ENCODE results near the gene ARL17B. TPM values are rescaled to one million over a fixed set of nuclear protein-coding genes. Genes with fewer than 3 reads are reported as not detected.
"Not testable (repeated sequence)": the region's sequence is repeated elsewhere in the genome, so short reads cannot be mapped to it uniquely, and the experiment has no call there.

The ARL17B gene
- 10.6 TPM for total RNA-seq
- polyA plus RNA-seq (ENCODE audit: insufficient read depth in 1 of 8, insufficient read length in 8 of 8, low replicate concordance in 1 of 8), result 1 to 10 TPM; 4.4 to 9.0 (median 7.1) TPM
- long read RNA-seq, donor 1, result 0 reads
- long read RNA-seq, donor 2, result 0 reads
- long read RNA-seq, donor 3, transcript ARL17B-202 (4 exons, 743 nt), result major isoform, 8 of 24 reads
- long read RNA-seq, donor 3, partial matches to known transcripts, result 11 of 24 reads
- long read RNA-seq, donor 3, other reads (novel, unspliced or antisense), result 5 of 24 reads
- long read RNA-seq, donor 4, partial matches to known transcripts, result 0 of 1 reads
- long read RNA-seq, donor 4, other reads (novel, unspliced or antisense), result 0 of 1 reads
- long read RNA-seq, donor 5, transcript ARL17B-202 (4 exons, 743 nt), result major isoform, 5 of 7 reads
- long read RNA-seq, donor 5, partial matches to known transcripts, result 0 of 7 reads
- long read RNA-seq, donor 5, other reads (novel, unspliced or antisense), result 0 of 7 reads
- long read RNA-seq, donor 6, partial matches to known transcripts, result 0 of 1 reads
- long read RNA-seq, donor 6, other reads (novel, unspliced or antisense), result 0 of 1 reads
- long read RNA-seq, donor 7, partial matches to known transcripts, result 0 of 10 reads
- long read RNA-seq, donor 7, other reads (novel, unspliced or antisense), result 10 of 10 reads
- long read RNA-seq, donor 8, partial matches to known transcripts, result 0 of 2 reads
- long read RNA-seq, donor 8, other reads (novel, unspliced or antisense), result 0 of 2 reads
- long read RNA-seq, donor 9, result 0 reads
- long read RNA-seq, donor 10, partial matches to known transcripts, result 18 of 21 reads
- long read RNA-seq, donor 10, other reads (novel, unspliced or antisense), result 0 of 21 reads
- long read RNA-seq, donor 11, partial matches to known transcripts, result 0 of 1 reads
- long read RNA-seq, donor 11, other reads (novel, unspliced or antisense), result 0 of 1 reads

GRCh38 chr17:46361755-46362154 is at the start of gene ARL17B:
Gene ARL17B (minus strand): TSS chr17:46361766. CDS start chr17:46358397, 3,369 bp downstream.
- H3K4me3 ChIP-seq (ENCODE audit: low read length); H3K9me3 ChIP-seq (replicated peaks; ENCODE audit: control insufficient read depth, low read depth, low read length); H3K4me1 ChIP-seq (ENCODE audit: control insufficient read depth, insufficient read depth, low read length); DNase-seq; H3K36me3 ChIP-seq (ENCODE audit: control insufficient read depth, insufficient read depth, low read length); H3K27me3 ChIP-seq (ENCODE audit: control insufficient read depth, insufficient read depth, low read length); H3K27ac ChIP-seq (ENCODE audit: low read length): not testable (repeated sequence)
- WGBS (ENCODE audit: insufficient coverage), result no CpG with 5 or more reads among the region's 22 CpGs

GRCh38 chr17:46409864-46410263 is 48.3 kb upstream of the ARL17B start:
- H3K9me3 ChIP-seq (replicated peaks; ENCODE audit: control insufficient read depth, low read depth, low read length); H3K4me1 ChIP-seq (ENCODE audit: control insufficient read depth, insufficient read depth, low read length); H3K27me3 ChIP-seq (ENCODE audit: control insufficient read depth, insufficient read depth, low read length); DNase-seq; H3K27ac ChIP-seq (ENCODE audit: low read length); H3K36me3 ChIP-seq (ENCODE audit: control insufficient read depth, insufficient read depth, low read length); H3K4me3 ChIP-seq (ENCODE audit: low read length): not testable (repeated sequence)
- no CpG with 5 or more reads among the region's 2 CpGs for WGBS (ENCODE audit: insufficient coverage)

GRCh38 chr17:46407155-46407554 is 45.6 kb upstream of the ARL17B start:
- not testable (repeated sequence) for H3K27me3 ChIP-seq (ENCODE audit: control insufficient read depth, insufficient read depth, low read length); H3K4me1 ChIP-seq (ENCODE audit: control insufficient read depth, insufficient read depth, low read length); H3K9me3 ChIP-seq (replicated peaks; ENCODE audit: control insufficient read depth, low read depth, low read length); H3K36me3 ChIP-seq (ENCODE audit: control insufficient read depth, insufficient read depth, low read length); H3K27ac ChIP-seq (ENCODE audit: low read length); H3K4me3 ChIP-seq (ENCODE audit: low read length); DNase-seq
- no CpG with 5 or more reads among the region's 5 CpGs for WGBS (ENCODE audit: insufficient coverage)

GRCh38 chr17:46401033-46401787 is 39.6 kb upstream of the ARL17B start:
- H3K27me3 ChIP-seq (ENCODE audit: control insufficient read depth, insufficient read depth, low read length); H3K9me3 ChIP-seq (replicated peaks; ENCODE audit: control insufficient read depth, low read depth, low read length); H3K27ac ChIP-seq (ENCODE audit: low read length); H3K36me3 ChIP-seq (ENCODE audit: control insufficient read depth, insufficient read depth, low read length); H3K4me3 ChIP-seq (ENCODE audit: low read length); DNase-seq; H3K4me1 ChIP-seq (ENCODE audit: control insufficient read depth, insufficient read depth, low read length): not testable (repeated sequence)
- no CpG with 5 or more reads among the region's 2 CpGs for WGBS (ENCODE audit: insufficient coverage)

GRCh38 chr17:46400543-46400942 is 39.0 kb upstream of the ARL17B start:
- H3K27me3 ChIP-seq (ENCODE audit: control insufficient read depth, insufficient read depth, low read length); DNase-seq; H3K36me3 ChIP-seq (ENCODE audit: control insufficient read depth, insufficient read depth, low read length); H3K27ac ChIP-seq (ENCODE audit: low read length); H3K9me3 ChIP-seq (replicated peaks; ENCODE audit: control insufficient read depth, low read depth, low read length); H3K4me1 ChIP-seq (ENCODE audit: control insufficient read depth, insufficient read depth, low read length); H3K4me3 ChIP-seq (ENCODE audit: low read length): not testable (repeated sequence)
- no CpG with 5 or more reads among the region's 3 CpGs for WGBS (ENCODE audit: insufficient coverage)

- not testable (repeated sequence) for H3K27ac ChIP-seq (ENCODE audit: low read length); H3K4me1 ChIP-seq (ENCODE audit: control insufficient read depth, insufficient read depth, low read length); DNase-seq; H3K4me3 ChIP-seq (ENCODE audit: low read length); H3K27me3 ChIP-seq (ENCODE audit: control insufficient read depth, insufficient read depth, low read length); H3K9me3 ChIP-seq (replicated peaks; ENCODE audit: control insufficient read depth, low read depth, low read length); H3K36me3 ChIP-seq (ENCODE audit: control insufficient read depth, insufficient read depth, low read length)
- WGBS (ENCODE audit: insufficient coverage), result no CpG with 5 or more reads among the region's 9 CpGs
Observed at GRCh38 chr17:46399993-46400392, 38.4 kb upstream of the ARL17B start.

- not testable (repeated sequence) for H3K27ac ChIP-seq (ENCODE audit: low read length); H3K27me3 ChIP-seq (ENCODE audit: control insufficient read depth, insufficient read depth, low read length); H3K4me1 ChIP-seq (ENCODE audit: control insufficient read depth, insufficient read depth, low read length); H3K4me3 ChIP-seq (ENCODE audit: low read length); H3K9me3 ChIP-seq (replicated peaks; ENCODE audit: control insufficient read depth, low read depth, low read length); DNase-seq; H3K36me3 ChIP-seq (ENCODE audit: control insufficient read depth, insufficient read depth, low read length)
- WGBS (ENCODE audit: insufficient coverage), result no CpG with 5 or more reads among the region's 2 CpGs
Observed at GRCh38 chr17:46396292-46396691, 34.7 kb upstream of the ARL17B start.

- H3K4me3 ChIP-seq (ENCODE audit: low read length); H3K36me3 ChIP-seq (ENCODE audit: control insufficient read depth, insufficient read depth, low read length); H3K9me3 ChIP-seq (replicated peaks; ENCODE audit: control insufficient read depth, low read depth, low read length); H3K4me1 ChIP-seq (ENCODE audit: control insufficient read depth, insufficient read depth, low read length); DNase-seq; H3K27ac ChIP-seq (ENCODE audit: low read length); H3K27me3 ChIP-seq (ENCODE audit: control insufficient read depth, insufficient read depth, low read length): not testable (repeated sequence)
- no CpG with 5 or more reads among the region's 2 CpGs for WGBS (ENCODE audit: insufficient coverage)
Observed at GRCh38 chr17:46393702-46394101, 32.1 kb upstream of the ARL17B start.

GRCh38 chr17:46385491-46385890 is 23.9 kb upstream of the ARL17B start:
- H3K27me3 ChIP-seq (ENCODE audit: control insufficient read depth, insufficient read depth, low read length); H3K36me3 ChIP-seq (ENCODE audit: control insufficient read depth, insufficient read depth, low read length); H3K27ac ChIP-seq (ENCODE audit: low read length); H3K9me3 ChIP-seq (replicated peaks; ENCODE audit: control insufficient read depth, low read depth, low read length); H3K4me3 ChIP-seq (ENCODE audit: low read length); DNase-seq; H3K4me1 ChIP-seq (ENCODE audit: control insufficient read depth, insufficient read depth, low read length): not testable (repeated sequence)

- H3K36me3 ChIP-seq (ENCODE audit: control insufficient read depth, insufficient read depth, low read length); H3K27ac ChIP-seq (ENCODE audit: low read length); H3K4me1 ChIP-seq (ENCODE audit: control insufficient read depth, insufficient read depth, low read length); H3K4me3 ChIP-seq (ENCODE audit: low read length); DNase-seq; H3K27me3 ChIP-seq (ENCODE audit: control insufficient read depth, insufficient read depth, low read length); H3K9me3 ChIP-seq (replicated peaks; ENCODE audit: control insufficient read depth, low read depth, low read length): not testable (repeated sequence)
- no CpG with 5 or more reads among the region's 4 CpGs for WGBS (ENCODE audit: insufficient coverage)
Observed at GRCh38 chr17:46383118-46383517, 21.6 kb upstream of the ARL17B start.

All from muscle of leg (tissue), 16 donors.